ENCODE measurements around the gene BIRC6.
"Not testable (repeated sequence)": the region's sequence is repeated elsewhere in the genome, so short reads cannot be mapped to it uniquely, and the experiment has no call there.

Gene BIRC6

DNA sequence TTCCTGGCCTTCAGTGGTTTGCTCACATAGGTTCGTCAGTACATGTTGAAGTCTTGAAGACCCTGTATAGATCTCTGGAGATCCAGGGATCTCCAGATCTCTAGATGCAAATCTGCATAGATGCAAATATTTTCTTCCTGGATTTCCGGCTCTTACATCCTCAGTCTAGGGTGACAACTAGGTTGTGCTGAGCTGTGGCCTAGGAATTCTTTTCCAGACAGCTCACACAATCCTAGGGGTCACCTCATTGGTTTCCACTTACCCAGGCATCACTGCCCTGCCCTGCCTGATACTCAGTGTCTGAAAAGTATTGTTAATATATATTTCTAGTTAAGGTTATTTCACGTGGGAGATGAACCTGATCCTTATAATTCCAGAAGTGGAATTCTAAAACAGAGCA lies 165.9 kb downstream of the BIRC6 start:
- no peak for DNase-seq

DNA sequence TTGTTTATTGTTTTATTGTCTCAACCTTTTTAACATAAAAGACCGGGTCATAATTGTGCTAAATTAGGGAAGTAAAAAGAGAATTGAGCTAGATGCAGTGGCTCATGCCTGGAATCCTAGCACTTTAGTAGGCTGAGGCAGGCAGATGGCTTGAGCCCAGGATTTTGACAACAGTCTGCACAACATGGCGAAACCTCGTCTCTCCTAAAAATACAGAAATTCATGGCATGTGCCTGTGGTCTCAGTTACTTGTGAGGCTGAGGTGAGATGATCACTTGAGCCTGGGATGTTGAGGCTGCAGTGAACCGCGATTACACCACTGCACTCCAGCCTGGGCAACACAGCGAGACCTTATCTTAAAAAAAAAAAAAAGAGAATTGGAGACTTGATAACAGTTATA lies 166.9 kb downstream of the BIRC6 start:
- DNase-seq = no peak

- no peak for DNase-seq
Observed at GRCh38 chr2:32532341-32532740, 175.5 kb downstream of the BIRC6 start.

GRCh38 chr2:32532961-32533360 lies 176.1 kb downstream of the BIRC6 start:
- no peak for DNase-seq

DNA sequence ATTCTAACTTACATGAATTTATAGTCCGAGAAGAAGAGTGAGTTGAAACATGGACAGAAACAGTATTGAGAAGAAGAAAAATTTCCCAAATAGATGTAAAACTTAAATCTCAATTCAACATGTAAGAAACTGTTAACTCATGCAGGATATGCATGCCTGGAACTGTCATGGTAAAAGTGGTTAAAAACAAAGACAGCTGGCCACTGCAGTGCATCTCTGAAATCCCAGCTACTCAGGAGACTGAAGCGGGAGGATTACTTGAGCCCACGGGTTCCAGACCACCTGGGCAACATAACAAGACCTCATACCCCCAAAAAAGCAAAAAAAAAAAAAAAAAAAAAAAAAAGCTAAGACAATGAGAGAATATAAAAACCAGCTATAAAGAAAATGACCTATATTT lies 178.0 kb downstream of the BIRC6 start:
- no peak for DNase-seq

- DNase-seq = no peak
Observed at GRCh38 chr2:32538735-32539134, 181.9 kb downstream of the BIRC6 start.

DNA sequence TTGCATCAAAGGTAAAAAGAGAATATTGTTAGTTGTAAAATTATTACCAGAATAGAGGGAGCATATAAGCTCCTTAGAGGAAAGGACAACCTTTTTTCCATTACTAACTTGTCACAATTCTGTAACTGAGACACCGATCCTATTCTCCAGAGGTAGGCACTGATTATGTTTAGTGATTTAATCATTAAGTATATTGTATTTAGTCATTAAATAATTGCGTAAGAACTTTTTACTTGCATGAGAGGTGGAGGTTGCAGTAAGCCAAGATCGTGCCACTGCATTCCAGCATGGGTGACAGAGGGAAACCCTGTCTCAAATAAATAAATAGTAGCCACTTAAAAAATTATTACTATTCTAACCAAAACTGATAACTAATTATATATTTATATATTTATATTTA lies 195.7 kb downstream of the BIRC6 start:
- DNase-seq = not testable (repeated sequence)

DNA sequence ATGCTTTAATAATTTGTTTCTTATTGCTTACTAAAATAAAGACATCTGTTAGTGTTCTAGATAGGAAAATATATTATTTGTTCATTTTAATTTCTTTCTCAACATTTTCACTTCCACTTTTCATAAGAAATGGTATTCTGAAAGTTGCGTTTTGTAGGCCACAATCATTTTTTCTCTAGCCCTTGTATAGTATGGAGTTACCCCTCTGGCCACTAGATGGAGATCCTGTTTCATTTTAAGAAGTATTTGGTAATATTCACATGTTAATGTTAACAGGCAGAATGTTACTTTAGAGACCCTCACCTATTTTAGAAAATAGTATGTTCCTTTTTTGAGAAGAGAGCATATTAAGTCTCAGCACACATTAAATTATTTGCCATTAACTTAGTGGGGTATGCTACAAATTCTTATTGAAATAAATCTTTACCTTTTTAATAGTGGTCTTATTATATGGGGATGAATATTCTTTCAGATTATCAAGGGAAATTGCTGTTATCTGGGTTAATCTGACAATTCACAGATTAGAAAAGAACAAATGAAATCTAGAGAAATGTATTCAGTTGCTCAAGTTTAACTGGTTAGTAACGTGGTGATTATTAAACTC lies 197.1 kb downstream of the BIRC6 start:
- DNase-seq = no peak

DNA sequence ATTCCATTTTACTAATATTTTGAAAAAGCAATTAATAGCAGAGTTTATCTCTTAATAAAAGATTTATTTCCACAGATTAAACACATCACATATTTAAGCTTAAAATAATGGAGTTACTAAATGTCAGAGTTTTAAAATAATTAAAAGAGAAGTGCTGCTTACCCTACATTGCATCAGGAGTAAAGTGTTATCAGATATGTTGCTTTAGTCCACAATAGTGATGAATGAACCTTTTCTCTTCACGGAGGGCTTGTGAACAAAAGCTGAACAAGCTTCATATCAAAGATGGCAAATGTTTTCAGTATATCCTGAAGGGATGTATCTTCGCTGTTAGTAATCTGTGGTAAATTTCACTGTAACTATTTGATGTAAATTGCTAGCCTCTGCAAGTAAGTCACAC lies 201.7 kb downstream of the BIRC6 start:
- DNase-seq = no peak

DNA sequence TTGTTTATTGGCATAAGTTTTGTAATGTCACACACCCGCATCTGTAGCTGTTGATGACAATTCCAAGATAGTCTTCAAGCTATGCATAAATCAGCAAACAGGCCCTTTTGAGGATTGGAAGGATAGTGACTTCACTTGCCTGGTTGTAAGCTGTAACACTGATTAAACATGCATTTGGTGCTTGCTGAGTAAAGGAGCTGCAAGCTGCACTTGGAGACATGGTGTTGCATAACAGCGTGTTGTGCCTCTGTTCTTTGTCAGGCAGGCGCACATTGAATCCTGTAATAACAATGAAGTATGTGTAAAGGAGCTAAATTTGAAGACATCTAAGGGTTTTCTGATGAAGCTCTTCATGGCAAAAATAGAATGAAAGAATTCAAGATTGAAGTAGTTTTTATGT lies 202.3 kb downstream of the BIRC6 start:
- DNase-seq = no peak

GRCh38 chr2:32562906-32563305 lies 206.1 kb downstream of the BIRC6 start:
- no peak for DNase-seq

- no peak for DNase-seq
Observed at GRCh38 chr2:32564417-32565035, 207.7 kb downstream of the BIRC6 start.

- no peak for DNase-seq
Observed at GRCh38 chr2:32565902-32566301, 209.1 kb downstream of the BIRC6 start.

GRCh38 chr2:32572030-32572429 lies 215.2 kb downstream of the BIRC6 start:
- DNase-seq = no peak

- no peak for DNase-seq
Observed at GRCh38 chr2:32572737-32573136, 215.9 kb downstream of the BIRC6 start.

DNA sequence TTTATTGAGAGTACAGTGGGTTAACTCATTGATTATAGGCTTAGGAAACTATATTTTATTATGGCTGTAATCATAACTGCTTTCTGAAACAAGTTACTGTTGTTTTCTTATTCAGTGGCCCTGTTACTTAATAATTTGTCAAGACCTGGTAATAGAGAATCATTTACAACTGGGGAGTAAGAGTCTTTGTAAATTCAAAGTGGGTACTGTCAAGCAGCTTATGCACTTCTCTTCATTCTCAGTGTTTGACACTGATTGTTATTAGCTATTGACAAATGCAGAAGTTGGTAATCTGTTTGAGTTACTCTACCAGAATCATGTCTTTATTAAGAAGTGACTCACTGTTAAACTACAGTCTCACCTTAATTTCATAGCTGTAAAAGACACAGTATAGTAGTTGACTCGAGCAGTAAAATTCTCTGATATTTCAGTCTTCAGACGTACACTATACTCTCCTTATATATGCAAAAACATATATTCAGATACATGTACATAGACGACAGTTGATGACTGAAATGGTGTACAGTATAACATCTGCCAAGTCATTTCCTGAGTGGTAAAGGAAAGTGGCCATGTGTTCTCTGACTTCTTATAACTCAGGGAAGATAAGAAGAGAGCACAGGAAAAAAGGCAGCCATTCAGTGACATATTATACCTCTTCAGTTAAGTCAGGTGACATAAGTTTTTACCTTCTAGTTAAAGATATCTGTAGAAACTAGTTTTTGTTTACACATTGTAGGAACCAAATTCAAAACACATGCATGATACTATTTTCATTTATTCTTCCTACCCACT lies 235.0 kb downstream of the BIRC6 start:
- no peak for DNase-seq

- no peak for DNase-seq
Observed at GRCh38 chr2:32594573-32594972, 237.8 kb downstream of the BIRC6 start.

GRCh38 chr2:32611366-32611765 lies 254.5 kb downstream of the BIRC6 start:
- DNase-seq = no peak

GRCh38 chr2:32611771-32612170 lies 254.9 kb downstream of the BIRC6 start:
- no peak for DNase-seq

GRCh38 chr2:32614084-32614483 lies 257.3 kb downstream of the BIRC6 start:
- DNase-seq = no peak

- DNase-seq = no peak
Observed at GRCh38 chr2:32617599-32618189, 260.9 kb downstream of the BIRC6 start.

DNA sequence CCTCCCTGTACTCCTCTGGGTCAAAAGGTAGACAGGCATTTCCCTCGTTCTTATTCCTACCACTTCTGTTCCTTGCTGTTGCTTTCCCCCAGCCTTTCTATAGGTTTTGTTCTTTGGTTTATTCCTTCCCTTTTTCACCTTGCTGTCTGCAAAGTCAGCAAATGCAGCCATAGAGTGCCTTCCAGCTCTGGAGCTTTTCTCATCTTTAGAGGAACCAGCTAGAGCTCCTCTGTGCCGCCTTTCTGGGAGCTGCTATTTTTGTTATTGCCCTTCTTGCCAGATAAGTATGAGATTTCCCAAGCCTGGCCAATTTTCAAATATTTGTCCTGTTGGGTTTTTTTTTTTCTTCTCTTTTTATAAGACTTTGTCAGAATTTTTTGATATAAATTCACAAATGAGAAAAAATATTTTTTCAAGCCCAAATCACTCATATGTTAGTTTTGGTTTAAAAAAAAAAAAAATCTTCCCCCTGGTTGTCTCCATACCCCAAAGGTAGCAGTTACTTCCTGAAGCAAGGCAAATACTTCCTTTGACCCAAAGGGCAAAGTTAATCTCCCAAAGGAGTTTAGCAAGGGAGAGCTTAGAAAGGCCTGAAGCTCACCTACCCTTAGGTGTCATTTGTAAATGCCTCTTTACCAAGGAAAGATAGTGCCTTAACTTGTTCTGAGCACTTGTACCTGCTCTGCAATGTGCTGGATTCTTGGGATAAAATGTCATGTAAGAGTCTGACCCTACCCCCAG lies 265.9 kb downstream of the BIRC6 start:
- no peak for DNase-seq

DNA sequence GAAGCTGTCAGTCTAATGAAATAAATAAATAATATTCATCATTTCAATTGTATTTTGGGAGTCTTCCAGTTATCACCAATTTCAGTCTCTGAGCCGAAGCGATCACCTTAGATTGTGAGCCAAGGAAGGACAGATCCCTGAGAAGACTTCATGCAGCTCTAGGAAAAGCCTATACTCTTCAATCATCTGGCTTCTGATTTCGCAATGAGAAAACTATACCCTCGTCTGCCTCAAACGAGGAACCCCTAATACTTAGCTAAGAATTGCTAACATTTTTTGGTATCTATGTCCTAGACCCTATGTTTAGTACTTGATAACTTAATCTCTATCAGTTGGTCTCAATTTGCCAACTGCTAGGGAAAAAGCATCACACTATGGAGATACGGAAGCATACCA lies 266.5 kb downstream of the BIRC6 start:
- no peak for DNase-seq
